Mesodermal cell (in vitro differentiated cells): ENCODE measurements around the gene FAM25A. TPM values are rescaled to one million over a fixed set of nuclear protein-coding genes. Genes with fewer than 3 reads are reported as not detected.
"Not testable (repeated sequence)": the region's sequence is repeated elsewhere in the genome, so short reads cannot be mapped to it uniquely, and the experiment has no call there.

ENCODE experiments used
- H3K27ac ChIP-seq: 2 replicates; pipeline ENCODE4 v1.7.0; 2013; ENCODE audit warnings: mild to moderate bottlenecking, low read depth, low read length, moderate library complexity; ENCODE audit not compliant: severe bottlenecking
- H3K36me3 ChIP-seq: 2 replicates; pipeline ENCODE4 v1.7.1; 2013; ENCODE audit warnings: mild to moderate bottlenecking, low read length, moderate library complexity; ENCODE audit not compliant: control insufficient read depth, insufficient read depth
- H3K4me1 ChIP-seq: one replicate; pipeline ENCODE4 v1.7.1; 2013; ENCODE audit warnings: mild to moderate bottlenecking, low read length; ENCODE audit not compliant: insufficient read depth, control insufficient read depth, poor library complexity, severe bottlenecking
- H3K4me3 ChIP-seq: 2 replicates; pipeline ENCODE4 v1.7.0; 2013; ENCODE audit warnings: low read length, control low read depth, mild to moderate bottlenecking; ENCODE audit not compliant: insufficient read depth, poor library complexity, severe bottlenecking; ENCODE audit errors: extremely low read depth
- H3K9me3 ChIP-seq: 2 replicates; pipeline ENCODE4 v1.7.1; 2013; ENCODE audit warnings: mild to moderate bottlenecking, low read length, moderate library complexity; ENCODE audit not compliant: control insufficient read depth
- WGBS, 2 experiments: methylation state at CpG; one replicate each; pipeline ENCODE4 v1.1.5; 2013; ENCODE audit warnings: missing lambda C conversion rate in 2 of 2; ENCODE audit not compliant: insufficient coverage in 2 of 2; 5-methylcytosine and 5-hydroxymethylcytosine counted together
- polyA plus RNA-seq, 2 experiments: library from polyadenylated mRNA; stranded (reverse); fragments of 50-300 nt; gene quantifications; one replicate each; pipeline ENCODE4 v1.2.3, GENCODE V29; 2013

The FAM25A gene
- not detected for polyA plus RNA-seq (2013, experiment 1 of 2)
- polyA plus RNA-seq (2013, experiment 2 of 2): not detected

GRCh38 chr10:87020056-87020455 is at the start of gene FAM25A:
Gene FAM25A, plus strand, starts transcription at chr10:87020294. Its CDS starts 31 bp downstream, at chr10:87020325.
- 91 to 97% methylated on average over 6 of the region's 9 CpGs for WGBS, 2 experiments
- not testable (repeated sequence) for H3K4me3 ChIP-seq, H3K9me3 ChIP-seq, H3K36me3 ChIP-seq, H3K4me1 ChIP-seq, H3K27ac ChIP-seq

DNA sequence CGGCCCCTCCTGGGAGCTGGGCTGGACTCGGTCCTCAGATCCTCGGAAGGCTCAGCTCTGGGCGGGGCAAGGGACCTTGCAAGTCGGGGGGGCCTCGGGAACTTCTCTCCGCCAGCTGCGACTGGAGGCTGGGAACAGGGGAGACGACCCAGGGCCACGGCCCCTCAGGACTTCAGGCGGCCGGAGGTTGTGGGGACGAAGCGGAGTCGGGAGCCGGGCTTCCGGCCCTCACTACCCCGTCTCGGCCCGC is 49.2 kb upstream of the FAM25A start:
- no peaks in the 10 kb centered on the region for H3K36me3 ChIP-seq
- H3K4me3 ChIP-seq: peak overlapping the region; percentile 51
- H3K9me3 ChIP-seq: no peaks in the 10 kb centered on the region
- WGBS, 2 experiments: 0 to 2% methylated on average over 19 to 20 of the region's 20 CpGs
- H3K4me1 ChIP-seq: peaks cover 26% of the 10 kb centered on the region
- peak overlapping the region; percentile 84 for H3K27ac ChIP-seq

GRCh38 chr10:86971232-86971991 is 48.7 kb upstream of the FAM25A start:
- peaks cover 22% of the 10 kb centered on the region for H3K4me1 ChIP-seq
- H3K4me3 ChIP-seq: peak overlapping the region; percentile 51
- WGBS, 2 experiments: 9% methylated on average over 33 to 38 of the region's 66 CpGs
- no peaks in the 10 kb centered on the region for H3K36me3 ChIP-seq
- no peaks in the 10 kb centered on the region for H3K9me3 ChIP-seq
- peak overlapping the region; percentile 84 for H3K27ac ChIP-seq

DNA sequence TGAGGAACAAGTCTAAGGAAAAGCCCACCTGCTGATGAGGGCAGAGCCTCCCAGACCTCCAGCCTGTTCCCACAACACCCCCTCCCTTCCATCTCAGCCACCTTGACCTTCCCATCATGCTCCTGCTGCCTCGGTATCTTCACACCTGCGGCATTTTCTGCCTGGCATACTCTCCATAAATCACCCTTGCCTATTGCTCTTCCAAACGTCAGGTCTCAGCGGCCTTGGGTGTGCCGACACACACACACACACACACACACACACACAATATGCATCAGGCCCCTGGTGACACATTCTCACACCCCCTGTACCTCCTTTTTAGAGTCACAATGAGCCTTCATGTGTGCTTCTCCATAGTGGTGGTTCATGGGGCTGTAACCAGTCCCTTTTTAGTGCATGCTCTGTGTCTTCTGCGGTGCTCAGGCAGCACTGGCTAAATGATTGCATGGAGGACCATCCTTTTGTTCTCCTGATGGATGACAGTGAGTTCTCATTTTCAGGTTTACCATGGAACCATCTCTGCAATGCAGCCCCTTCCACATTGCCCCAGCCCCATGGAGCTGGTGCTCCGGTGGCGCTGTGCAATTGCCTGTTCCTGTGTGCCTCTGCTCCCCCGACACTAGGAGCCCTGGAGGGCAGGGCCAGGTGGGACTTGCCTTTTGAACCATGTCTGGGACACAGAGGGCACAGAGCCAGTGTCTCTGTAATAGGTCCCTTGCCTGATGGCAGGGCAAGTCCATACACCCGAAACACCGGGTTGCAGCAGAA is 47.3 kb upstream of the FAM25A start:
- H3K4me1 ChIP-seq: peaks cover 17% of the 10 kb centered on the region
- no peaks in the 10 kb centered on the region for H3K9me3 ChIP-seq
- 88 to 93% methylated on average over 7 to 10 of the region's 11 CpGs for WGBS, 2 experiments
- H3K4me3 ChIP-seq: no peak overlapping the region
- H3K27ac ChIP-seq: no peak overlapping the region
- no peaks in the 10 kb centered on the region for H3K36me3 ChIP-seq

GRCh38 chr10:86974484-86974883 is 45.6 kb upstream of the FAM25A start:
- no peak overlapping the region for H3K27ac ChIP-seq
- H3K4me1 ChIP-seq: peaks cover 12% of the 10 kb centered on the region
- no peaks in the 10 kb centered on the region for H3K9me3 ChIP-seq
- no peaks in the 10 kb centered on the region for H3K36me3 ChIP-seq
- H3K4me3 ChIP-seq: no peak overlapping the region
- 84 to 90% methylated on average over 6 of the region's 7 CpGs for WGBS, 2 experiments

GRCh38 chr10:86976362-86977056 is 43.6 kb upstream of the FAM25A start:
- Histone ChIP-seq H3K4me3 (no peak overlapping the region), H3K36me3 (no peaks in the 10 kb centered on the region)

DNA sequence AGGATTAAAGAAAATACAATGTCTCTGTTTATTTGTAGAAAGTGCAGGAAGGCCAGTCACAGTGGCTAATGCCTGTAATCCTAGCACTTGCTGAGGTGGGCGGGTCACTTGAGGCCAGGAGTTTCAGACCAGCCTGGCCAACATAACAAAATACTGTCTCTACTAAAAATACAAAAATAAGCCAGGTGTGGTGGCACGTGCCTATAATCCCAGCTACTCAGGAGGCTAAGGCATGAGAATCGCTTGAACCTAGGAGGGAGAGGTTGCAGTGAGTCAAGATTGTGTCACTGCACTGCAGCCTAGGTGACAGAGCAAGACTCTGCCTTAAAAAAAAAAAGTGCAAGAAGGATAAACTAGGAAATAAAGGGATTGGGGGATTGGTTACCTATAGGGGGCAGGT is 41.6 kb upstream of the FAM25A start:
- 63 to 73% methylated on average over 2 of the region's 3 CpGs for WGBS, 2 experiments

More at GRCh38 chr10:86976362-86977056, 43.6 kb upstream of the FAM25A start:
- 88 to 93% methylated on average over 3 to 4 of the region's 5 CpGs for WGBS, 2 experiments
- Histone ChIP-seq H3K9me3 (no peaks in the 10 kb centered on the region), H3K27ac (no peak overlapping the region), H3K4me1 (peaks cover 6% of the 10 kb centered on the region)

GRCh38 chr10:86979296-86979818 is 40.7 kb upstream of the FAM25A start:
- H3K9me3 ChIP-seq: no peaks in the 10 kb centered on the region
- no peak overlapping the region for H3K27ac ChIP-seq
- H3K4me1 ChIP-seq: peaks cover 6% of the 10 kb centered on the region
- 63 to 100% methylated on average over 3 to 4 of the region's 4 CpGs for WGBS, 2 experiments
- no peak overlapping the region for H3K4me3 ChIP-seq
- H3K36me3 ChIP-seq: no peaks in the 10 kb centered on the region

More for the DNA sequence above, 41.6 kb upstream of the FAM25A start:
- not testable (repeated sequence) for H3K4me3 ChIP-seq, H3K27ac ChIP-seq, H3K36me3 ChIP-seq, H3K4me1 ChIP-seq, H3K9me3 ChIP-seq

DNA sequence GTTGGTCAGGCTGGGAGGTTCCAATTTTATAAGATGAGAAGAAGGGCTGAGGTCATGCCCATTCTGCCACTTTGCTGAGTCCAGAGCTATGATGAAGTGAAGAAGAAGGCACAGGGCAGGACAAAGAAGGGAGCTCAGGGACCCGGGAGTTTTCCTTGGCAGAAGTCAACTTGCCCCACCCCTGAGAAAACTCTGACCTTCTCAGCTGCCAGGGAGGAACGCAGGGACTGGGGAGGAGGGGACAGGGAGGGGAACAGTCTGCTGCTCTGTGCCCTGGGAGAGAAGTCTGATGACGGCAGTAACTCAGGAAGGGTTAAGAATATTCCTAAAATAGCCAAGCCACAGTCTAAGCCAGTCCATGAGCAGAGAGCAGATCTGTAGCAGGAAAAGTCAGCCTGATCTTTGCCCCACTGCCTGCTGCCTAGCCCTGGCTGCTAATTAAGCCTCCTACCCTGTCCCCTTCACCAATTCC is 40.1 kb upstream of the FAM25A start:
- Histone ChIP-seq H3K4me1 (peaks cover 6% of the 10 kb centered on the region), H3K27ac (no peak overlapping the region), H3K36me3 (no peaks in the 10 kb centered on the region), H3K4me3 (no peak overlapping the region), H3K9me3 (no peaks in the 10 kb centered on the region)
- 40 to 51% methylated on average over 1 to 2 of the region's 3 CpGs for whole genome bisulfite sequencing, 2 experiments

GRCh38 chr10:86981020-86981419 is 39.1 kb upstream of the FAM25A start:
- H3K4me1 ChIP-seq, H3K36me3 ChIP-seq, H3K27ac ChIP-seq, H3K9me3 ChIP-seq, H3K4me3 ChIP-seq: not testable (repeated sequence)
- 93 to 97% methylated on average over 2 to 3 of the region's 6 CpGs for WGBS, 2 experiments
